HepG2 (cell line): ENCODE data around the gene UNC79. TPM values are rescaled to one million over a fixed set of nuclear protein-coding genes. Genes with fewer than 3 reads are reported as not detected.

ENCODE experiments used
- ATAC-seq: fragments of 200-7000 bp; cut with Tn5 transposase; 3 replicates; pipeline ENCODE4 v1.9.1; 2020; ENCODE audit warnings: mild to moderate bottlenecking, moderate library complexity
- BruUV-seq: library from RNA; stranded (reverse); fragments of 400-500 nt; replicated peaks from 2 replicates; lab custom pipeline; 2021; lab: Mats Ljungman, UMichigan
- CTCF ChIA-PET: fragments of 300-600 bp; formaldehyde crosslinking; extraction: SDS; loops from one replicate; lab custom pipeline; 2021; ENCODE audit warnings: low total read pairs, inconsistent platforms, low intra/inter-chr PET ratio; lab: Yijun Ruan, JAX
- POLR2A ChIA-PET: fragments of 350-600 bp; sonication (Branson Sonifier 250); formaldehyde crosslinking; loops from one replicate; lab custom pipeline; 2020; ENCODE audit warnings: antibody characterized with exemption, inconsistent platforms; lab: Yijun Ruan, JAX
- DNase-seq: peaks from one replicate; pipeline ENCODE4 v3.0.0-alpha.2; 2015; ENCODE audit warnings: low spot score
- FAIRE-seq: peaks from 3 replicates; lab custom pipeline; 2011; peaks lifted over from hg19 to GRCh38; lab: Jason Lieb, UNC
- H2AFZ ChIP-seq: one replicate; pipeline ENCODE4 v1.6.1; 2011; ENCODE audit warnings: low read length, inconsistent platforms
- H3K27ac ChIP-seq: fragments of 300-600 bp; 3 replicates; pipeline ENCODE4 v1.8.0; 2011; ENCODE audit warnings: mixed run types, mild to moderate bottlenecking, mixed read lengths, low read length, inconsistent platforms; ENCODE audit not compliant: insufficient read depth; ENCODE audit errors: extremely low read length
- H3K27me3 ChIP-seq, 2 experiments: fragments of 200-600 bp in 1 of 2; 2 replicates in 1 of 2; 3 replicates in 1 of 2; pipeline versions ENCODE4 v1.6.0 to v1.8.0; 2011; ENCODE audit warnings: low read length in 2 of 2, mild to moderate bottlenecking in 2 of 2, moderate library complexity in 2 of 2, inconsistent platforms in 1 of 2; ENCODE audit not compliant: insufficient read depth in 2 of 2, control insufficient read depth in 1 of 2
- H3K36me3 ChIP-seq, 2 experiments: fragments of 200-600 bp in 1 of 2; replicated peaks in 1 of 2; 2 replicates in 1 of 2; 3 replicates in 1 of 2; pipeline versions ENCODE4 v1.5.1 to v1.8.0; 2011; ENCODE audit warnings: low read length in 2 of 2, inconsistent platforms in 1 of 2; ENCODE audit not compliant: insufficient read depth in 2 of 2, control insufficient read depth in 1 of 2
- H3K4me1 ChIP-seq: 2 replicates; pipeline ENCODE4 v1.5.1; 2012; ENCODE audit warnings: low read length, inconsistent platforms; ENCODE audit not compliant: insufficient read depth
- H3K4me2 ChIP-seq: 2 replicates; pipeline ENCODE4 v1.6.0; 2011; ENCODE audit warnings: low read depth, low read length, inconsistent platforms
- H3K4me3 ChIP-seq, 3 experiments: fragments of 200-600 bp in 1 of 3; sonication (generic), shearing (Covaris generic) in 1 of 3; replicated peaks in 1 of 3; 2 replicates each; pipeline ENCODE4 v1.5.1; 2011 to 2016; ENCODE audit warnings: low read length in 3 of 3, inconsistent platforms in 2 of 3, low read depth in 2 of 3, mild to moderate bottlenecking in 2 of 3, control low read depth in 1 of 3, mixed read lengths in 1 of 3; ENCODE audit not compliant: insufficient read depth in 1 of 3
- H3K79me2 ChIP-seq: one replicate; pipeline ENCODE4 v1.6.1; 2011; ENCODE audit warnings: low read length, inconsistent platforms; ENCODE audit not compliant: insufficient read depth
- H3K9ac ChIP-seq: 2 replicates; pipeline ENCODE4 v1.6.0; 2011; ENCODE audit warnings: mild to moderate bottlenecking, low read depth, low read length, inconsistent platforms; ENCODE audit not compliant: insufficient read depth
- H3K9me3 ChIP-seq: 2 replicates; pipeline ENCODE4 v1.5.1; 2012; ENCODE audit warnings: mild to moderate bottlenecking, low read length
- H4K20me1 ChIP-seq: 2 replicates; pipeline ENCODE4 v1.6.0; 2011; ENCODE audit warnings: inconsistent platforms, mild to moderate bottlenecking, low read length, moderate library complexity; ENCODE audit not compliant: insufficient read depth
- ATF7 ChIP-seq, 2 experiments: fragments of 450-650 bp in 1 of 2; sonication (generic) in 1 of 2; formaldehyde crosslinking in 1 of 2; IDR thresholded peaks; 2 replicates each; pipeline versions ENCODE4 v1.4.0 to v1.6.1; 2016 to 2020; ENCODE audit warnings: antibody characterized with exemption in 1 of 2, mild to moderate bottlenecking in 1 of 2, missing genetic modification reagents in 1 of 2
- CREBL2 ChIP-seq: sonication (generic); formaldehyde crosslinking; IDR thresholded peaks from 2 replicates; pipeline ENCODE4 v1.8.1; 2023; ENCODE audit warnings: missing genetic modification reagents, mild to moderate bottlenecking, borderline replicate concordance
- DPF2 ChIP-seq: sonication (generic); formaldehyde crosslinking; IDR thresholded peaks from 2 replicates; pipeline ENCODE4 v1.4.0; 2020; ENCODE audit warnings: mild to moderate bottlenecking, low read depth, missing genetic modification reagents, borderline replicate concordance
- GTF2F1 ChIP-seq: fragments of 150-350 bp; IDR thresholded peaks from 2 replicates; pipeline ENCODE4 v1.6.1; 2014; ENCODE audit warnings: low read length
- GZF1 ChIP-seq: sonication (generic); formaldehyde crosslinking; IDR thresholded peaks from 2 replicates; pipeline ENCODE4 v1.5.1; 2020; ENCODE audit warnings: mild to moderate bottlenecking, missing genetic modification reagents
- IKZF4 ChIP-seq: sonication (generic); formaldehyde crosslinking; IDR thresholded peaks from 2 replicates; pipeline ENCODE4 v1.5.1; 2020; ENCODE audit warnings: borderline replicate concordance, mild to moderate bottlenecking, low read depth, missing genetic modification reagents; ENCODE audit errors: not compliant biosample characterization
- MIER2 ChIP-seq: IDR thresholded peaks from 2 replicates; pipeline ENCODE4 v1.6.1; 2016; ENCODE audit warnings: missing biosample characterization, missing genetic modification reagents
- MTA1 ChIP-seq: sonication (generic); formaldehyde crosslinking; IDR thresholded peaks from 2 replicates; pipeline ENCODE4 v1.4.0; 2020; ENCODE audit warnings: missing genetic modification reagents, mild to moderate bottlenecking, borderline replicate concordance
- MXI1 ChIP-seq: IDR thresholded peaks from 3 replicates; pipeline ENCODE4 v1.6.1; 2012; ENCODE audit warnings: low read depth, low read length, inconsistent platforms, borderline replicate concordance
- MYNN ChIP-seq: sonication (generic); formaldehyde crosslinking; IDR thresholded peaks from 2 replicates; pipeline ENCODE4 v1.4.0; 2020; ENCODE audit warnings: mild to moderate bottlenecking, low read depth, missing genetic modification reagents
- RORA ChIP-seq: sonication (generic); formaldehyde crosslinking; IDR thresholded peaks from 2 replicates; pipeline ENCODE4 v1.5.0; 2020; ENCODE audit warnings: mild to moderate bottlenecking, missing genetic modification reagents, moderate library complexity
- SRF ChIP-seq: IDR thresholded peaks from 2 replicates; pipeline ENCODE4 v1.6.1; 2011; ENCODE audit warnings: mild to moderate bottlenecking, low read depth, low read length, moderate library complexity
- STAG1 ChIP-seq: sonication (generic); formaldehyde crosslinking; IDR thresholded peaks from 2 replicates; pipeline ENCODE4 v1.4.0; 2020; ENCODE audit warnings: missing genetic modification reagents
- TEF ChIP-seq: sonication (generic); formaldehyde crosslinking; IDR thresholded peaks from 2 replicates; pipeline ENCODE4 v1.5.0; 2020; ENCODE audit warnings: missing genetic modification reagents
- ZBTB38 ChIP-seq: sonication (generic); formaldehyde crosslinking; IDR thresholded peaks from 2 replicates; pipeline ENCODE4 v1.5.1; 2020; ENCODE audit warnings: mild to moderate bottlenecking, missing genetic modification reagents
- ZMAT5 ChIP-seq: sonication (generic); formaldehyde crosslinking; IDR thresholded peaks from 2 replicates; pipeline ENCODE4 v1.5.0; 2020; ENCODE audit warnings: mild to moderate bottlenecking, low read depth, missing genetic modification reagents, borderline replicate concordance
- ZNF33A ChIP-seq: sonication (generic); formaldehyde crosslinking; IDR thresholded peaks from 2 replicates; pipeline ENCODE4 v1.5.1; 2020; ENCODE audit warnings: missing genetic modification reagents, mild to moderate bottlenecking, moderate library complexity, borderline replicate concordance
- ZNF503 ChIP-seq: sonication (generic); formaldehyde crosslinking; IDR thresholded peaks from 2 replicates; pipeline ENCODE4 v1.4.0; 2020; ENCODE audit warnings: missing genetic modification reagents
- ZNF557 ChIP-seq: sonication (generic); formaldehyde crosslinking; IDR thresholded peaks from 2 replicates; pipeline ENCODE4 v1.4.0; 2020; ENCODE audit warnings: missing genetic modification reagents
- ZNF607 ChIP-seq: sonication (generic); formaldehyde crosslinking; IDR thresholded peaks from 2 replicates; pipeline ENCODE4 v1.5.1; 2020; ENCODE audit warnings: missing genetic modification reagents, mild to moderate bottlenecking, borderline replicate concordance
- ZNF644 ChIP-seq: IDR thresholded peaks from 2 replicates; pipeline ENCODE4 v1.6.1; 2016; ENCODE audit warnings: low read depth
- WGBS: methylation state at CpG from one replicate; pipeline ENCODE4 v1.1.6; 2017; ENCODE audit warnings: low lambda C conversion rate; 5-methylcytosine and 5-hydroxymethylcytosine counted together
- in situ Hi-C: cut with HindIII; loops from 2 replicates; pipeline ENCODE4 v1.10.0; 2017; ENCODE audit warnings: low pct_unique_long_range_greater_than_20kb; ENCODE audit not compliant: extremely low pct_ligation_motif_present
- intact Hi-C: fragments of 100-400 bp; cut with micrococcal nuclease; formaldehyde crosslinking; loops from one replicate; pipeline ENCODE4 v1.10.0; 2022; ENCODE audit not compliant: unreplicated experiment
- polyA plus RNA-seq, 8 experiments: library from polyadenylated mRNA; depleted of rRNA in 3 of 8; stranded (reverse) in 7 of 8; unstranded in 1 of 8; fragments of >200 nt; fragmentation: Illumina TruSeq in 4 of 8; extraction: Trizol in 4 of 8; gene quantifications; 2 replicates each; pipeline versions ENCODE4 v1.2.1 to v1.2.3, GENCODE V29; 2011 to 2016; ENCODE audit warnings: low read depth in 4 of 8, missing spikeins in 1 of 8, mixed read lengths in 1 of 8; ENCODE audit not compliant: insufficient read depth in 1 of 8
- total RNA-seq, 5 experiments: library from RNA; depleted of rRNA; stranded (reverse); fragments of >200 nt; fragmentation: Illumina TruSeq; extraction: Trizol; gene quantifications; 2 replicates each; pipeline ENCODE4 v1.2.3, GENCODE V29; 2016; ENCODE audit warnings: low read depth in 1 of 5

Gene UNC79
- total and polyA plus RNA-seq, 2 of the 13 experiments (the other 11 are each of a cell fraction or from before 2014, with no cell fraction given) = under 0.01 TPM; not detected in 1

- TF ChIP-seq ZBTB38 (CRISPR knock-in tag) = no peak
Observed at GRCh38 chr14:93606091-93606490, 175.4 kb downstream of the UNC79 start (continued).

GRCh38 chr14:93619176-93619793 lies 188.5 kb downstream of the UNC79 start:
- Histone ChIP-seq H3K4me3 (no peak overlapping the region), H3K36me3 (no peaks in the 10 kb centered on the region), H3K79me2 (no peaks in the 10 kb centered on the region), H3K4me2 (no peak overlapping the region), H4K20me1 (no peaks in the 10 kb centered on the region), H3K27ac (no peak overlapping the region), H3K9ac (no peak overlapping the region), H3K9me3 (no peaks in the 10 kb centered on the region), H3K4me1 (no peaks in the 10 kb centered on the region), H2AFZ (no peak overlapping the region), H3K27me3 (peaks cover 1 to 35% of the 10 kb centered on the region in 2 experiments; a peak in 3 of 5 replicates)
- DNase-seq (peak; percentile 47), FAIRE-seq (peak; percentile 87), ATAC-seq (no peak; the same call in 2 of the 3 replicates)
- ChIA-PET POLR2A (no interaction called here), CTCF (no interaction called here)
- intact Hi-C loops (no loop called here), in situ Hi-C loops (no loop called here)
- 14% methylated on average over 7 of the region's 7 CpGs for WGBS
- no TSS peak for BruUV-seq
- TF ChIP-seq ZMAT5 (CRISPR knock-in tag) = no peak
- TF ChIP-seq ZNF33A (CRISPR knock-in tag) = no peak
- no peak for TF ChIP-seq CREBL2
- peak; percentile 78; the same call in 1 of the 2 replicates for TF ChIP-seq TEF (CRISPR knock-in tag)
- TF ChIP-seq ZNF503 = no peak
- TF ChIP-seq SRF = no peak
- no peak for TF ChIP-seq RORA (CRISPR knock-in tag)
- no peak for TF ChIP-seq ATF7 (IDR thresholded peaks at IDR 0.05)
- TF ChIP-seq ATF7 (CRISPR knock-in tag; IDR thresholded peaks at IDR 0.05) = no peak
- no peak for TF ChIP-seq MTA1
- TF ChIP-seq GTF2F1 = no peak
- TF ChIP-seq DPF2 (CRISPR knock-in tag) = no peak
- no peak for TF ChIP-seq ZNF607 (CRISPR knock-in tag)
- no peak for TF ChIP-seq IKZF4
- peak; percentile 71 for TF ChIP-seq STAG1 (CRISPR knock-in tag)
- no peak for TF ChIP-seq MYNN (CRISPR knock-in tag)
- no peak for TF ChIP-seq MXI1
- TF ChIP-seq ZNF557 (CRISPR knock-in tag) = no peak
- peak; percentile 24; the same call in 1 of the 2 replicates for TF ChIP-seq MIER2 (CRISPR knock-in tag)
- no peak for TF ChIP-seq GZF1 (CRISPR knock-in tag)
- TF ChIP-seq ZNF644 = 0 out of 2 replicates have a peak, but pooled peaks have one; percentile 40
